ENCODE measurements around the gene UNC79.

Gene UNC79

DNA sequence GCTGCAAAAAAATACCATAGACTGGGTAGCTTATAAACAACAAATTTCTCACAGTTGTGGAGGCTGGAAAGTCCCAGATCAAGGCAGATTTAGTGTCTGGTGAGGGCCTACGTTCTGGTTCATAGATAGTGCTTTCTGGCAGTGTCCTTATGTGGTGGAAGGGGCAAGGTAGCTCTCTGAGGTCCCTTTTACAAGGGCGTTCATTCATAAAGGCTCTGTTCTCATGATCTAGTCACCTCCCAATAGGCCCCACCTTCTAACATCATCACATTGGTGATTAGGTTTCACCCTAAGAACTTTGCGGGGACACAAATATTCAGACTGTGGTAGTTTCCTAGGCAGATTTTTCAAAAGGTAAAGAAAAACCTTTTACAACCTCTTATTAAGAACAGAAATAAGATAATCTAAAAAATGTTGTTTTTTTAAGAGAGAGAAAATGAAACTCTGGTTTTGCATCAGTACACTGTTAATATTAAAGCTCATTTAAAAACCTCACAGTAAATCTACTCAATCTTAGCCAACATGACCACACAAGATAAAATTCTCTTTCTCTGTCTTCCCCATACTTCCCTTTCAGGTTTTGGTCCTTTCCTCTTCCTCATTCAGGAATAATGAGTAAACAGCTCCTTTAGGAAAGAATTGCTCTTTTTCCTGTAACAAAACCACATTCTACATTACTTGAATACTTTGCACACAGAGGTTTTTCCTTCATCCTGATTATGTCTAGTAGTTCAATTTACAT, 117.5 kb downstream of the UNC79 start:
- no peak for DNase-seq (ENCODE audit: low read depth in 2 of 2)

DNA sequence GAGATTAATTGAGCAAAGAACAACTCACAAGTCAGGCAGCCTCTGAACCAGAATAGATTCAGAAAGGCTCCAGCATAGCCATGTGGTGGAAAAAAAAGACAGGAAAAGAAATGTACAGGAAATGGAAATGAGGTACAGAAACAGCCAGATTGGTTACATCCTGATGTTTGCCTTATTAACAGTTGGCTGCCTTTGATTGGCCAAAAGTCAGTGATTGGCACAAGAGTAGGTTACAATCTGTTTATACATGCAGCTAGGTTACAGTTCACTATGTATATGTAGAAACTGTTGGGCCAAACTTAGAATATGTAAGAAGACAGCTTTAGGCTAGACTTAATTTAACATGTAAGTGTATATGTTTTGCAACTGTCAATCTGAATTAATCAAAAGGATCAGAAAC, 118.9 kb downstream of the UNC79 start:
- DNase-seq (ENCODE audit: low read depth in 2 of 2) = no peak

GRCh38 chr14:93564918-93565317, 134.2 kb downstream of the UNC79 start:
- DNase-seq (ENCODE audit: low read depth in 2 of 2) = no peak

DNA sequence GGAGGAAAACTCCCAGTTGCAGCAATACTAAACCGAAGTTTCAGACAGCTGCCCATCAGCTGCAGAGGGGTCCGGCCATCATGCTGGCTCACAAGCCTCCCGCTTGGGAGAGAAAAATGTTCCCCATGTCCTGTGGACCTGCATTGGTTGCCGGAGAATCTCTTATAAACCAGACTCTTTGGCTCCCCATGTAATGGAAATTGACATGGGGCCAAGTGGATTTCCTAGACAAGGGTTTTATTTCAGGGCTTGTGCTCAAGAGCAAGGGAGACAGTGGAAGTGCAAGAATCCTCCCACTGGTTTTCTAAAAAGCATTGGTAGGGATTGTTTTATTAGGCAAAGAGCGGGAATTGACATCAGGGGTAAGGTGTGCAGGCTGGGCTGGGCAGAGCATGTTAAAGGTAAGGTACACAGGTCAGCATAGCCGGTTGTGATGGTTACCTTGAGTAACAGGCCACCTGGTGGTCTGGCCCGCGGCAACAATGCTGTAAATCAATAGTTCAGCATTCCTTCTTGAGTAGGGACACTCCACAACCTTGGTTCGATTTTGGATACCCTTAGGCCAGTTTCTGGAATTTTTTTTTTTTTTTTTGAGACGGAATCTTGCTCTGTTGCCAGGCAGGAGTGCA, 135.4 kb downstream of the UNC79 start:
- DNase-seq (ENCODE audit: low read depth in 2 of 2) = no peak

- DNase-seq (ENCODE audit: low read depth in 2 of 2) = no peak
Measured at GRCh38 chr14:93571275-93571674, 140.5 kb downstream of the UNC79 start.

DNA sequence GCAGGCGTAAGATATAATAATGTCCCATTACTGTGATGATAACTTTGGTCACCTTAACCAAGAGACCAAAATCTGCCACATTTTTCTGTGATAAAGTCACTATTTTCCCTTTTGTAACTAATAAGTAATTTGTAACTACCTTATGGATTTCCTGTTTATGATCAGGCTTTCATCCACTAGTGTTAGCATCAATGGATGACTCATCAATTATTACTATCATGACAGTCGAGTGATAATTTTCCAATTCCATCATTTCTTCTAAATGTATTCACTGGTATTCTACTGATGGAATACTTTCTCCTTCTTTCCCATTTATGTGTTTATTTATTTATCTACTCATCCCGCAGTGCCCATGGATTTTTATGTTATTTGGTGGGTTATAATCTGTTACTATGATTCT, 148.4 kb downstream of the UNC79 start:
- DNase-seq (ENCODE audit: low read depth in 2 of 2) = no peak

- DNase-seq (ENCODE audit: low read depth in 2 of 2) = no peak
Measured at GRCh38 chr14:93582516-93582915, 151.8 kb downstream of the UNC79 start.

DNA sequence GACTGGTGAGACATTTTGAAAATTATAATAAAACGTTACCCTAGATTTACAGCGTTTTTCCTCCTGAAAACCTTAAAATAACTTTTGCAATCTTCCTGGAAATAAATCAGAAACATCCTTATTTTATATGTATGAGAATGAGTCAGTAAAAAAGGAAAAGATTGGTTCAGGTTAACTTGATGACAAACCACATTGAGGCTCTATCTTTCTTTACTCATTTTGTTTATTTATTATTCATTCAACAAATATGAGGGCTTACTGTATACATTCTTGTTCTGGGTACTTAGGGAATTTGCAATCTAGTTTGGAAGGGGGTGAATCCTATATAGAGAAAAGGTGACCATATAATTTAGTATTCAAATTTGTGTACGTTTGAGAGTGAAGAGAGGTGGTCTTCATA, 156.6 kb downstream of the UNC79 start:
- no peak for DNase-seq (ENCODE audit: low read depth in 2 of 2)

- DNase-seq (ENCODE audit: low read depth in 2 of 2) = no peak
Measured at GRCh38 chr14:93591506-93591905, 160.8 kb downstream of the UNC79 start.

DNA sequence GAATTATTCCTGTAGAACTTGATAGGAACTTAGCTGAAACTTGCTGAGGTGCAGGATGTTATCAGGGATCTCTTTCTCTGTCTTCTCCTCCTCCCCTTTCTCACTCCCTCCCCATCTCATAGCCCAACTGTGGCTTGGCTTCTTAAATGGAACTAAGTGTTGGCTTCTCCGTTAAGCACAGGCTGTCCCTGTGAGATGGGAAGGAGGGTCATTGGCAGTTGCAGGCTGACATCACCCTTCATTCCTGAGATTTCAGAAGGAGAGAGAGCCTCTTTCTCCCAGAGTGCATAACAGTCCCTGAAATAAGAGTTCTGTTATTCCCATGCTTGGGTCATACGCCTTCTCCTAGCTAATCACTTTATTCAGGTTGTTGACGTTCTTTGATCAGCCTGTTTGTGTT, 162.0 kb downstream of the UNC79 start:
- no peak for DNase-seq (ENCODE audit: low read depth in 2 of 2)

DNA sequence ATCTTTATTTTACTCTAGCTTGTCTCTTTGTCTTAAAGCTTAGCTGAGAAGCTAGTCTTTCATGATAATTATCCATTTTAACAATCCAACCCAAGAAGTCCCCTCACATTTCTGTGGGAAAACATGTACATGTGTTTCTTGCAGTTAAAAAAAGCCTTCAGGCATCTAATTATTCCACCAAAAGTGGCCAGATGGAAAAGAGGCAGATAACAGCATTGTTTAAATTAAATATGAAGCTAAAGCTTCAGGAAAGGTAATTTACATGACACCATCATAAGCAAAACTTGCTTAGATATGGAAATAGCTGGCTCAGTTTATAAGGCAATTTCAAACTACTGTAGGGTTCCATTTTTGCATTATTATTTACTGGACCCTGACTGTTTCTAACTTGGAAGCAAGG, 175.4 kb downstream of the UNC79 start:
- no peak for DNase-seq (ENCODE audit: low read depth in 2 of 2)

- no peak for DNase-seq (ENCODE audit: low read depth in 2 of 2)
Measured at GRCh38 chr14:93619176-93619793, 188.5 kb downstream of the UNC79 start.

- no peak for DNase-seq (ENCODE audit: low read depth in 2 of 2)
Measured at GRCh38 chr14:93628048-93628447, 197.3 kb downstream of the UNC79 start.

- DNase-seq (ENCODE audit: low read depth in 2 of 2) = no peak
Measured at GRCh38 chr14:93629643-93630042, 198.9 kb downstream of the UNC79 start.

- DNase-seq (ENCODE audit: low read depth in 2 of 2) = no peak
Measured at GRCh38 chr14:93638790-93639189, 208.1 kb downstream of the UNC79 start.

GRCh38 chr14:93643127-93643526, 212.4 kb downstream of the UNC79 start:
- no peak for DNase-seq (ENCODE audit: low read depth in 2 of 2)

DNA sequence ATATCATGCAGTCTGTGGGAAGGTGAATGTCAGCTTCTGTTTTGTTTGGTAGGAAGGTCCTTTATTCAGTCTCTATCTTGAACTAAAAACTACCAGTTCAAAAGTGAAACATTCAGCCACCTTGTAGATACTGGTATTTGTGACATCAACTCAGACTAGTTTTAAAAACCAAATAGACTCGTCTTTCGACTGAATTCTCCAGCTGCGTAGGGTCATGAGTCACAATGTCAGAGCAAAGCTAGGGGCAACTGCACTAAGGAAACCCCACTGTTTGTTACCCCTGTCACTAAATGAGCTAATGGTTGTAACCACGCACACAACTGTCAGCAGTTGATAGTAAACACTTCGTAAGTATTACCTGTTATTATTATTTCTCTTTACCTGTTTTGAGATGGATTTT, 212.9 kb downstream of the UNC79 start:
- DNase-seq (ENCODE audit: low read depth in 2 of 2) = no peak

DNA sequence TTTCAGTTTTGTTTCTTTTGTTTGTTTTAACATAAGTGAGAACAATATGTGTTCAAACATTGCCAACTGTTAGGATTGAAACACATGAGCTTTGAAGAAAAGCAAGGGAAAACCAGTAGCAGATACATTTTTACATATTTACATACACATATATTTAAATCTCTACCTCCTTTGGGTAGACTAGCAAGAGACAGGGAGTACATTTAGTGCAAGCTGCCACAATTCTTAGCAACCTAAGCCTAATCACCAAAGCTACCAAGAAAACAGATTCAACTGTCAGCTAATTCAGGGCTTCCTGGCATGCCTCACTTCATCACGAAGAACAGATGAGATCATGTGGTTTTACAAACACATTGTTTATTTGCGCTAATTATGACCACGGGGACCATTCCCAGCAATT, 214.5 kb downstream of the UNC79 start:
- DNase-seq (ENCODE audit: low read depth in 2 of 2) = no peak

- no peak for DNase-seq (ENCODE audit: low read depth in 2 of 2)
Measured at GRCh38 chr14:93648440-93649168, 217.9 kb downstream of the UNC79 start.

DNA sequence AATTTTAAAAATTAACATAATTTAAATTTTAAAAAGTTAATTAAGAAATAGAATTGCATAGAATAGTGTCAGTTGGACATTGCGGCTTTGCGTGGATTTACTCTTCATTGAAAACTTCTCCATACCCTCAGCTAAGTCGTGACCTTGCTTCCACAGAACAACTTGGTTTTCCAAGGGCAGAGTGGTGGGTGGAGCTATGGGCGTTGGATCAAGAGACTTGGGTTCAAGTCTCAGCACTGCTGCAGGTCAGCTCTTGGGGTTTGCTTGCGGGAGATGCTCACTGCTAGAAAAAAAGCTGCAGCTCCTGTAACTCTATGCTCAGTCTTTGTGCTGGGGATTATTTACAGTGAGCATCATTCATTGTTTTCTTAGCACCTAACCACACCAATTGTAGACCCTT, 223.9 kb downstream of the UNC79 start:
- DNase-seq (ENCODE audit: low read depth in 2 of 2) = no peak

DNA sequence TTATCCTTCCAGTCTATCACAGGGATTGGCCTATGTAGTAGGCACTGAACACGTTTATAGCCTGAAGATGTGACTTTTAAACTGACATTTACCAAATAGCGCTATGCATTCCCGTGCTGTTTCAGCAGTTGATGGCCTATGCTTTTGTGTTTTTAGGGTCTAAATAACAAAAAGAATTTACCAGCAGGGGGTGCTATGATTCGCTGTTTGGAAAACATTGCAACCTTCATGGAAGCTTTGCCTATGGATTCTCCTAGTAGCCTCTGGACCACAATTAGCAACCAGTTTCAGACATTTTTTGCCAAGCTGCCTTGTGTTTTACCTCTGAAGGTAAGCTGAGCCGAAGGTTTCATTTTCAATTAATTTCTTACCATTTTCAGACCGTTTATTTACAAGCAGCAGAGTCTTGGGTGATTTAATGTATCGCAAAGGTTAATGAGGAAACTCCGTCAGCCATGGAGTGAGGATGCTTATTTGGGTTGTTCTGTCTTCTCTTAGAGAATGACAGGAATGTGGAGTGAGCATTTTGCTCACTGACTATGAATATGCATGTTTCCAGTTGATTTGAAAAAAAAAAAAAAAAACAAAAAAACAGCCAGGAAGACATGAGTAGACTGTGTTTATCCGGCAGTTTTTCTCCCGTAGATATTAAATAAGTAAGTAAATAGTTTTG, 224.5 kb downstream of the UNC79 start:
- no peak for DNase-seq (ENCODE audit: low read depth in 2 of 2)

GRCh38 chr14:93657875-93658274, 227.1 kb downstream of the UNC79 start:
- DNase-seq (ENCODE audit: low read depth in 2 of 2) = no peak

Measured in stimulated activated CD8-positive, alpha-beta memory T cell treated with anti-CD3 and anti-CD28 coated beads, Interleukin-7, amount 100 ng/mL, for 1 hour (primary cell).